AML-193 (cell line): ENCODE results near the gene CHCHD6.
A peak's percentile ranks its signal among the peaks of the same experiment; 100 is the strongest.

Experiments
- DNase-seq, 2 experiments: peaks; one replicate each; lab custom pipeline; 2025; lab: John Stamatoyannopoulos, UW

The CHCHD6 gene

GRCh38 chr3:126668450-126669401 is 35.3 kb upstream of the CHCHD6 start:
- DNase-seq: no peak

GRCh38 chr3:126671521-126671920 is 32.5 kb upstream of the CHCHD6 start:
- DNase-seq: peak in 1 of 2 experiments; percentile 3

GRCh38 chr3:126672340-126672739 is 31.7 kb upstream of the CHCHD6 start:
- DNase-seq: no peak

- no peak for DNase-seq
These were observed 31.3 kb upstream of the CHCHD6 start for GRCh38 chr3:126672741-126673140.

GRCh38 chr3:126676919-126677705 is 26.9 kb upstream of the CHCHD6 start:
- no peak for DNase-seq

GRCh38 chr3:126677862-126678503 is 26.1 kb upstream of the CHCHD6 start:
- no peak for DNase-seq

GRCh38 chr3:126678693-126679317 is 25.2 kb upstream of the CHCHD6 start:
- no peak for DNase-seq

- peak; percentile 59 to 71 for DNase-seq
These were observed 24.7 kb upstream of the CHCHD6 start for GRCh38 chr3:126679318-126679751.

GRCh38 chr3:126679831-126680666 is 24.0 kb upstream of the CHCHD6 start:
- no peak for DNase-seq

GRCh38 chr3:126680667-126681055 is 23.4 kb upstream of the CHCHD6 start:
- DNase-seq: no peak

GRCh38 chr3:126682009-126682408 is 22.0 kb upstream of the CHCHD6 start:
- no peak for DNase-seq

- no peak for DNase-seq
These were observed 21.0 kb upstream of the CHCHD6 start for GRCh38 chr3:126683069-126683468.

GRCh38 chr3:126684218-126684751 is 19.8 kb upstream of the CHCHD6 start:
- DNase-seq: no peak

GRCh38 chr3:126685021-126685420 is 19.0 kb upstream of the CHCHD6 start:
- DNase-seq: no peak

GRCh38 chr3:126685493-126685892 is 18.5 kb upstream of the CHCHD6 start:
- DNase-seq: no peak

GRCh38 chr3:126691765-126692164 is 12.3 kb upstream of the CHCHD6 start:
- DNase-seq: no peak

- no peak for DNase-seq
These were observed 11.2 kb upstream of the CHCHD6 start for GRCh38 chr3:126692858-126693257.

GRCh38 chr3:126693921-126694320 is 10.1 kb upstream of the CHCHD6 start:
- no peak for DNase-seq

GRCh38 chr3:126696701-126697267 is 7.3 kb upstream of the CHCHD6 start:
- DNase-seq: no peak

- no peak for DNase-seq
These were observed 5.0 kb upstream of the CHCHD6 start for GRCh38 chr3:126699011-126699410.
